ENCODE results near the gene SEPTIN12. TPM values are rescaled to one million over a fixed set of nuclear protein-coding genes. Genes with fewer than 3 reads are reported as not detected.

Gene SEPTIN12
- polyA plus RNA-seq, 1 donor (not counting 4 experiments of a cell fraction or from before 2014, with no cell fraction given), result not detected

DNA sequence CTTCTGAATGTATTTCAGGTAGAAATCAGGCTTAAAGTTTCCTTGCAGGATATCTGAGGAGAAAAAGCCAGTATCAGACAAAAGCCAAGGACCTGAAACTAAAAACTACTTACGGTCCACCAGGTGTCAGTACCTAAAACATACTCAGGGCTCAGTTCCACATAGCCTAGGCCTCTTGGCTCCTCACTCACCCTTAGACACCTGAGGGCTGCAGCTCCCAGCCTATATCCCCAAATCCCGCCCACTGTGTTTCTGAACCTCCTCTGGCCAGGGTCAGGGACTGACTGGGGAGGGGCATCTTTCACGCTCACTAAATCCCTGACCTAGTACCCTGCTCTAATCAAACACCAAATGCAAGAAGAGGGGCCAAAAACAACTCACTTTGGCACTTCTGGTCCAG is 23.1 kb upstream of the SEPTIN12 start:
- H3K4me1 ChIP-seq (ENCODE audit: control insufficient read depth, extremely low read depth, insufficient read depth, low read length), result peaks cover 2% of the 10 kb centered on the region
- no peak overlapping the region for H3K9ac ChIP-seq (ENCODE audit: control insufficient read depth, extremely low read depth, insufficient read depth, low read length)
- dilution Hi-C loops (cut with MboI; ENCODE audit: extremely low pct_ligation_motif_present, low sequenced_read_pairs), result no loop called here
- no peak overlapping the region for H2AFZ ChIP-seq (ENCODE audit: control insufficient read depth, low read length)
- H3K9me3 ChIP-seq (ENCODE audit: control insufficient read depth, low read depth, low read length), result no peaks in the 10 kb centered on the region
- H3K27ac ChIP-seq (ENCODE audit: control insufficient read depth, insufficient read depth, low read length), result no peak overlapping the region
- no peaks in the 10 kb centered on the region for H4K20me1 ChIP-seq (ENCODE audit: control insufficient read depth, extremely low read depth, insufficient read depth, low read length)
- DNase-seq (ENCODE audit: low read depth, low spot score) (no peak), FAIRE-seq (no peak)
- H3K36me3 ChIP-seq (ENCODE audit: control insufficient read depth in 2 of 2, extremely low read depth in 1 of 2, insufficient read depth in 2 of 2, low read length in 2 of 2), result peaks cover 21 to 34% of the 10 kb centered on the region in 2 experiments
- no peak overlapping the region for H3K4me2 ChIP-seq (ENCODE audit: control insufficient read depth, extremely low read depth, insufficient read depth, low read depth, low read length)
- H3K9me1 ChIP-seq (ENCODE audit: control insufficient read depth, extremely low read depth, insufficient read depth, low read length), result no peaks in the 10 kb centered on the region
- H3K4me3 ChIP-seq (ENCODE audit: control insufficient read depth in 2 of 3, extremely low read depth in 1 of 3, insufficient read depth in 2 of 3, low read depth in 1 of 3, low read length in 3 of 3), result no peak overlapping the region
- no peak for TF ChIP-seq CTCF (optimal IDR thresholded peaks at IDR 0.05 in 1 of 3, IDR thresholded peaks at IDR 0.05 in 1 of 3, conservative IDR thresholded peaks at IDR 0.05 in 1 of 3; ENCODE audit: extremely low read depth in 1 of 3, insufficient read depth in 2 of 3, low read length in 3 of 3)
- TF ChIP-seq EZH2 (IDR thresholded peaks at IDR 0.05; ENCODE audit: low read length), result no peak
- no peaks in the 10 kb centered on the region for H3K27me3 ChIP-seq (ENCODE audit: control insufficient read depth, extremely low read depth, insufficient read depth, low read length)
- no peaks in the 10 kb centered on the region for H3K79me2 ChIP-seq (ENCODE audit: control insufficient read depth, insufficient read depth, low read length)

DNA sequence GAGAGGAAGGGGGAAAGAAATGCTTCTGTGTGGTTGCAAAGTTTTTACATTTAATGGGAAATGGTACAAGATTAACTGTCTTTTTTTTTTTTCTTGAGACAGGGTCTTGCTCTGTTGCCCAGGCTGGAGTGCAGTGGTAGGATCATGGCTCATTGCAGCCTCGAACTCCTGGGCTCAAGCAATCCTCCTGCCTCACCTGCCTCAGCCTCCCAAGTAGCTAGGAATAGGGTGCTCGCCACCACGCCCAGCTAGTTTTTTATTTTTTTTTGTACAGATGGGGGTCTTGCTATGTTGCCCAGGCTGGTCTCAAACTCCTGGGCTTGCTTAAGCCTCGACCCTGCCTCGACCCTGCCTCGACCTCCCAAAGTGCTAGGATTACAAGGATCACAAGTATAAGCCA is 18.1 kb upstream of the SEPTIN12 start:
- no peak overlapping the region for H3K27ac ChIP-seq (ENCODE audit: control insufficient read depth, insufficient read depth, low read length)
- H3K36me3 ChIP-seq (ENCODE audit: control insufficient read depth in 2 of 2, extremely low read depth in 1 of 2, insufficient read depth in 2 of 2, low read length in 2 of 2), result peaks cover 12 to 18% of the 10 kb centered on the region in 2 experiments
- no peak overlapping the region for H3K4me3 ChIP-seq (ENCODE audit: control insufficient read depth in 2 of 3, extremely low read depth in 1 of 3, insufficient read depth in 2 of 3, low read depth in 1 of 3, low read length in 3 of 3)
- TF ChIP-seq CTCF (optimal IDR thresholded peaks at IDR 0.05 in 1 of 3, IDR thresholded peaks at IDR 0.05 in 1 of 3, conservative IDR thresholded peaks at IDR 0.05 in 1 of 3; ENCODE audit: extremely low read depth in 1 of 3, insufficient read depth in 2 of 3, low read length in 3 of 3) (no peak), EZH2 (IDR thresholded peaks at IDR 0.05; ENCODE audit: low read length) (no peak)
- H3K79me2 ChIP-seq (ENCODE audit: control insufficient read depth, insufficient read depth, low read length), result no peaks in the 10 kb centered on the region
- no peaks in the 10 kb centered on the region for H3K9me3 ChIP-seq (ENCODE audit: control insufficient read depth, low read depth, low read length)
- DNase-seq (ENCODE audit: low read depth, low spot score) (no peak), FAIRE-seq (no peak)
- no peaks in the 10 kb centered on the region for H3K27me3 ChIP-seq (ENCODE audit: control insufficient read depth, extremely low read depth, insufficient read depth, low read length)
- H4K20me1 ChIP-seq (ENCODE audit: control insufficient read depth, extremely low read depth, insufficient read depth, low read length), result no peaks in the 10 kb centered on the region
- H3K9ac ChIP-seq (ENCODE audit: control insufficient read depth, extremely low read depth, insufficient read depth, low read length), result no peak overlapping the region
- H3K4me2 ChIP-seq (ENCODE audit: control insufficient read depth, extremely low read depth, insufficient read depth, low read depth, low read length), result no peak overlapping the region
- no peaks in the 10 kb centered on the region for H3K9me1 ChIP-seq (ENCODE audit: control insufficient read depth, extremely low read depth, insufficient read depth, low read length)
- dilution Hi-C loops (cut with MboI; ENCODE audit: extremely low pct_ligation_motif_present, low sequenced_read_pairs), result no loop called here
- H3K4me1 ChIP-seq (ENCODE audit: control insufficient read depth, extremely low read depth, insufficient read depth, low read length), result peaks cover 13% of the 10 kb centered on the region
- H2AFZ ChIP-seq (ENCODE audit: control insufficient read depth, low read length), result no peak overlapping the region

All from keratinocyte (primary cell).